ENCODE results near the gene SLC1A2. TPM values are rescaled to one million over a fixed set of nuclear protein-coding genes. Genes with fewer than 3 reads are reported as not detected.

The SLC1A2 gene
- total RNA-seq, 1 experiment from 2014 or later = 0.71 TPM

- in situ Hi-C loops (cut with HindIII; ENCODE audit: low pct_unique_long_range_greater_than_20kb, low sequenced_read_pairs) = no loop called here
- DNase-seq (ENCODE audit: low read depth, low spot score) = no peak
Observed at GRCh38 chr11:35250621-35251020, 168.7 kb downstream of the SLC1A2 start.

DNA sequence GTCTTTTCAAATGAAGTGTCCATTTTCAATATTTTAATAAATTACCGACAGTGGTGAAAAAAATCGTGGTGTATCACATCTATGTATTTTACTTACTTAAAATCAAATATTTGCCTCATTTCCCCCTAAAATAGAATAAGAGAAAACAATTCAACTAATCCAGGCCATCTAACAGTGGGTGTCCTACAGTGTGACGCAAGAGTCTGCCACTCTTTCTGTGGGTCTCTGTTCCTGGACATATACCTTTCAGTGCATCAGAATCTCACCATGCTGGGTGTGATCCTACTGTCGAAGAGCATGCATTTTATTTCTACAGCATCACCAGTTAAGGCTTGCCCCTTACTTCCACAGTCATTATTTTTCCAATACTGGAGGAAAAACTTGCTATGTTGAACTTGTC, 169.2 kb downstream of the SLC1A2 start:
- in situ Hi-C loops (cut with HindIII; ENCODE audit: low pct_unique_long_range_greater_than_20kb, low sequenced_read_pairs) = no loop called here
- DNase-seq (ENCODE audit: low read depth, low spot score) = no peak

- DNase-seq (ENCODE audit: low read depth, low spot score) = no peak
- in situ Hi-C loops (cut with HindIII; ENCODE audit: low pct_unique_long_range_greater_than_20kb, low sequenced_read_pairs) = no loop called here
Observed at GRCh38 chr11:35248558-35249323, 170.6 kb downstream of the SLC1A2 start.

DNA sequence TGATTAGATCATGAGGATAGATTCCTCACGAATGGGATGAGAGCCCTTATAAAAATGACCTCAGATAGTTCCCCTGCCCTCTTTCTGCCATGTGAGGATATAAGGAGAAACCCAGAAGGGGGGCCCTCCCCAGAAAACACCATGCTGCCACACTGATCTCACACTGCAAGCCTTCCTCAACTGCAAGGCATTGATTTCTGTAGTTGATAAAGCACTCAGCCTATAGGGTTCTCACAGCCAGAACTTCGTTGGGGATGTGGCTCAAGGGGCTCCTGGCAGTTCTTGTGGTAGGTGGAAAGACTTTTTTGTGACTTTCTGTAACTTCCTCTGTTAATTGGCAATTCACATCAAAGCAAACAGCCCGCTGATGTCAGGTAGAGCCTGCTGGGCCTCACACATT, 171.5 kb downstream of the SLC1A2 start:
- in situ Hi-C loops (cut with HindIII; ENCODE audit: low pct_unique_long_range_greater_than_20kb, low sequenced_read_pairs) = no loop called here
- DNase-seq (ENCODE audit: low read depth, low spot score) = no peak

GRCh38 chr11:35247428-35247827, 171.9 kb downstream of the SLC1A2 start:
- in situ Hi-C loops (cut with HindIII; ENCODE audit: low pct_unique_long_range_greater_than_20kb, low sequenced_read_pairs) = no loop called here
- DNase-seq (ENCODE audit: low read depth, low spot score) = no peak

GRCh38 chr11:35246745-35247144, 172.6 kb downstream of the SLC1A2 start:
- in situ Hi-C loops (cut with HindIII; ENCODE audit: low pct_unique_long_range_greater_than_20kb, low sequenced_read_pairs) = no loop called here
- no peak for DNase-seq (ENCODE audit: low read depth, low spot score)

DNA sequence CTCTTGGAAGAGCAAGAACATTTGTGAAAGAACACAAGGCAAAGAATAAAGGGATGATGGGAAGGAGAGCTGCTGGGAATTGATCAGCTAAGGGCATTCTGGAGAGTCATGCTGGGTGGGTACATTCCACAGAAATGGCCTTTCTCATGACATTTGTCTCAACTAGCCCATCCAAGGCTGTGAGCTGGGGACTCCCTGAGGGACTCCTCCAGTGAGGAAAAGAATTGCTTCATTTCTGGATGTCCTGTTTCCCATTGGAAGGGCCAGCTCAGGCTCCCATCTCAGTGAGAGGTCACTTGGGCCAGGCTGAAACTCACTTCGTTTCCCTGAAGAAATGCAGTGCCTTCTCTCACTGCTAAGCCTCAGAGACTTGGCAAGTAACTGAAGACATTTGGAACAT, 173.6 kb downstream of the SLC1A2 start:
- in situ Hi-C loops (cut with HindIII; ENCODE audit: low pct_unique_long_range_greater_than_20kb, low sequenced_read_pairs) = no loop called here
- DNase-seq (ENCODE audit: low read depth, low spot score) = no peak

- no peak for DNase-seq (ENCODE audit: low read depth, low spot score)
- in situ Hi-C loops (cut with HindIII; ENCODE audit: low pct_unique_long_range_greater_than_20kb, low sequenced_read_pairs) = no loop called here
Observed at GRCh38 chr11:35245056-35245455, 174.3 kb downstream of the SLC1A2 start.

DNA sequence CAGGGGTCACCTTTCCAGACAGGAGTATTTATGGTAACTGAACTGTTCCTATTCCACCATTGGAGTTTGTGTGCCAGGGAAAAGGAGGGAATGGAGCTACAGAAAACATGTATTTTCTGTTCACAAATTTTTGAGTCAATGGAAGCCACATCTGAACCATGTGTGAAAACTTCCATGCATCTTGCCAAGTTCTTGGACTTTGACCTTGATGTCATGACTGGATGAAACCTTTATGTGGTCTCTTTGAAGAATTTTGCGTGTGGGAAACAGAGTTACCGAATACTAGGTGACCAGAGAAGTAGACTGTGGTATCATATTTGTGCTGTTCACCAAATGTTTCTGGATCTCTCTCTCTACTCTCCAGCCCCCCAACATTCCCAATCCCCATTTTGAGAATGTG, 175.6 kb downstream of the SLC1A2 start:
- DNase-seq (ENCODE audit: low read depth, low spot score) = no peak
- in situ Hi-C loops (cut with HindIII; ENCODE audit: low pct_unique_long_range_greater_than_20kb, low sequenced_read_pairs) = no loop called here

GRCh38 chr11:35242412-35243242, 176.7 kb downstream of the SLC1A2 start:
- in situ Hi-C loops (cut with HindIII; ENCODE audit: low pct_unique_long_range_greater_than_20kb, low sequenced_read_pairs) = no loop called here
- no peak for DNase-seq (ENCODE audit: low read depth, low spot score)

- DNase-seq (ENCODE audit: low read depth, low spot score) = no peak
- in situ Hi-C loops (cut with HindIII; ENCODE audit: low pct_unique_long_range_greater_than_20kb, low sequenced_read_pairs) = no loop called here
Observed at GRCh38 chr11:35241531-35241930, 177.8 kb downstream of the SLC1A2 start.

GRCh38 chr11:35241083-35241482, 178.3 kb downstream of the SLC1A2 start:
- in situ Hi-C loops (cut with HindIII; ENCODE audit: low pct_unique_long_range_greater_than_20kb, low sequenced_read_pairs) = no loop called here
- no peak for DNase-seq (ENCODE audit: low read depth, low spot score)

DNA sequence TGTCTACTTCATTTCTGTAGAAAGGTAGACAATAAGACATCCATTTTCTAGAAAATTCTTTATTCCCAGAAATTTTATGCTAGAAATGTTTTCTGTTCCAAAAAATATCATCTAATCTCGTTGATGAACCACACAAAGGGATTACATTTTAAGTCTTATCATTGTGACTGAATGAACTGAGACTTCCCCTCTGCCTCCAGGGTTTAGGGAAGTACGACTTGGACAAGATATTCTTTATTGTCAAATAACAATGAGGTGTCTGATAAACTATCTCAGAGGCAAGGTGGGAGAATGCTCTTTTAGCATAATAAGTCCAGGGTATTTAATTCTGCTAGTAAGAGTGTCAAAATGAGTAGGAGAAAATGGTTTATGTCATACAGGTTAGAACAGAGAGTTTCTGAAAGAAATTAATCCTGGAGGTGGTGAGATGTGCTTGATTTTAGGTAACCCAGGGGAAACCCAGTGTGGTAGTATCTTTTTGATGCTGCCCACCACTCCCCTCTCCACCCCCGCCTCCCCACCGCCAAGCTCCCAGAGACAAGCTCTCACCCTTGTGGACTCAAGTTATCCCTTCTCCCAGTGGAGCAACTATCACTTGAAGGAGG, 179.8 kb downstream of the SLC1A2 start:
- in situ Hi-C loops (cut with HindIII; ENCODE audit: low pct_unique_long_range_greater_than_20kb, low sequenced_read_pairs) = no loop called here
- DNase-seq (ENCODE audit: low read depth, low spot score) = peak; percentile 63

DNA sequence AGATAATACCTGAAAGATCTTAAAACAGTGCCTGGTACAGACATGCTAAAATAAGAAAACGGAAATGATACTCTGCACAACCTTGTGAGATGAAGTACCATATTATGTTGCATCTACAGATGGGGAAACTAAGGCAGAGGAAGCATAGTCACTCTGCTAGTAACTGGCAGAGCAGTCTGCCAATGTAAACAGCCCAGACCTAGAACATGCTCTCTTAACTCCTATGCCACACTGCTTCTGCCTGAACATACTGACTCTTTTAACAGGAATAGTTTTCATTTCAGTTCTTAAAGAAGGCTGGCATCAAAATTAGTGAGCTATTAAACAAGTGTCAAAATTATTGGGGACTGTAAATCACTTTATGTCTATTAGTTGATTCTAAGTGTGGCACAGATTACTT, 180.5 kb downstream of the SLC1A2 start:
- DNase-seq (ENCODE audit: low read depth, low spot score) = no peak
- in situ Hi-C loops (cut with HindIII; ENCODE audit: low pct_unique_long_range_greater_than_20kb, low sequenced_read_pairs) = no loop called here

- peak; percentile 85 for DNase-seq (ENCODE audit: low read depth, low spot score)
- in situ Hi-C loops (cut with HindIII; ENCODE audit: low pct_unique_long_range_greater_than_20kb, low sequenced_read_pairs) = no loop called here
Observed at GRCh38 chr11:35237860-35238715, 181.3 kb downstream of the SLC1A2 start.

GRCh38 chr11:35237351-35237750, 182.0 kb downstream of the SLC1A2 start:
- in situ Hi-C loops (cut with HindIII; ENCODE audit: low pct_unique_long_range_greater_than_20kb, low sequenced_read_pairs) = no loop called here

DNA sequence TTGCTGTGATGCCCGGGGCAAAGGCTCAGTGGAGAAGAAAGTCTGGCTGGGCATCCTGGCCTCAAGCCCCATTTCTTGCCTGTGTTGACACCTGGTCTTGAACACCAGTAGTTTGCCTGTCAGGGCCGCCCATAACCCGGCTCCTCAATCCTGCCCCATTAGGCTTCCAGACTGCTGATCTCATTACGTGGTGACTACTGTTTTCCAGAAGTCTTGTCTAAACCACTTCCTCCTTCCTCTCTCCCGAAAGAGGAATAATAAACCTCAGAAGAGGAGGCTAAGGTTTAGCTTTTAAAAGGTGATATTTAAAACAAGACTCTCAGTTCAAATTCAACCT, 182.7 kb downstream of the SLC1A2 start:
- in situ Hi-C loops (cut with HindIII; ENCODE audit: low pct_unique_long_range_greater_than_20kb, low sequenced_read_pairs) = no loop called here
- no peak for DNase-seq (ENCODE audit: low read depth, low spot score)

More at GRCh38 chr11:35237351-35237750, 182.0 kb downstream of the SLC1A2 start:
- DNase-seq (ENCODE audit: low read depth, low spot score) = no peak
